ENCODE results near the gene TAPBPL.

Gene TAPBPL

GRCh38 chr12:6508087-6508486, 56.2 kb downstream of the TAPBPL start:
- H3K4me1 ChIP-seq (ENCODE audit: control insufficient read depth in 5 of 5, insufficient read depth in 5 of 5, low read length in 5 of 5) = no peaks in the 10 kb centered on the region
- H3K27ac ChIP-seq (ENCODE audit: low read depth, low read length) = no peak overlapping the region
- no peak overlapping the region for H3K4me3 ChIP-seq (ENCODE audit: low read depth in 1 of 5, low read length in 5 of 5)
- H3K9ac ChIP-seq (ENCODE audit: low read length in 5 of 5) = no peak overlapping the region
- peaks cover 0 to 45% (median 27%) of the 10 kb centered on the region in 5 donors for H3K36me3 ChIP-seq (ENCODE audit: control insufficient read depth in 5 of 5, insufficient read depth in 5 of 5, low read length in 5 of 5)
- no peaks in the 10 kb centered on the region for H3K9me3 ChIP-seq (ENCODE audit: control insufficient read depth in 5 of 5, low read length in 5 of 5)
- H3K27me3 ChIP-seq (ENCODE audit: control insufficient read depth in 5 of 5, insufficient read depth in 4 of 5, low read length in 5 of 5) = no peaks in the 10 kb centered on the region
